OCI-LY1 (cell line): ENCODE results near the gene PRAMEF8.
"Not testable (repeated sequence)": the region's sequence is repeated elsewhere in the genome, so short reads cannot be mapped to it uniquely, and the experiment has no call there.

Experiments
- CTCF ChIP-seq: fragments of 200-600 bp; sonication (generic), shearing (Covaris generic); IDR thresholded peaks from 2 replicates; pipeline ENCODE4 v1.5.1; 2017; ENCODE audit warnings: mild to moderate bottlenecking, antibody characterized with exemption, low read length, moderate library complexity, mixed read lengths
- EZH2 ChIP-seq: fragments of 200-600 bp; sonication (generic), shearing (Covaris generic); IDR thresholded peaks from 2 replicates; pipeline ENCODE4 v1.8.0; 2017; ENCODE audit warnings: borderline replicate concordance, mixed run types, mild to moderate bottlenecking, antibody characterized with exemption, low read length, moderate library complexity, mixed read lengths

- TF ChIP-seq CTCF, EZH2: not testable (repeated sequence)
Measured at GRCh38 chr1:13279617-13280016, 5.3 kb downstream of the PRAMEF8 start.
